Psoas muscle (tissue), 8 donors: Measurements from ENCODE around the gene CFAP92. TPM values are rescaled to one million over a fixed set of nuclear protein-coding genes. Genes with fewer than 3 reads are reported as not detected.
"Not testable (repeated sequence)": the region's sequence is repeated elsewhere in the genome, so short reads cannot be mapped to it uniquely, and the experiment has no call there.

Source experiments
- ATAC-seq, 4 donors: fragments of 200-7000 bp; cut with Tn5 transposase; one replicate each; pipeline ENCODE4 v1.9.1; 2020; ENCODE audit warnings: moderate library complexity in 3 of 4, mild to moderate bottlenecking in 2 of 4
- DNase-seq, 2 donors: peaks; one replicate each; pipeline ENCODE4 v3.0.0-alpha.2; 2020
- H3K27ac ChIP-seq: fragments of 200-600 bp; one replicate; pipeline ENCODE4 v1.8.0; 2022
- H3K27me3 ChIP-seq, 3 donors: fragments of 200-600 bp in 1 of 3; one replicate each; pipeline versions ENCODE4 v1.6.1 to v1.8.0; 2013 to 2022; ENCODE audit warnings: low read length in 2 of 3, mild to moderate bottlenecking in 2 of 3, moderate library complexity in 1 of 3; ENCODE audit not compliant: insufficient read depth in 3 of 3
- H3K36me3 ChIP-seq, 2 donors: fragments of 200-600 bp in 1 of 2; one replicate each; pipeline versions ENCODE4 v1.6.1 to v1.8.0; 2013 to 2022; ENCODE audit warnings: low read depth in 1 of 2, mild to moderate bottlenecking in 1 of 2, moderate library complexity in 1 of 2; ENCODE audit not compliant: insufficient read depth in 1 of 2
- H3K4me1 ChIP-seq: fragments of 200-600 bp; one replicate; pipeline ENCODE4 v1.8.0; 2022
- H3K4me3 ChIP-seq: fragments of 200-600 bp; one replicate; pipeline ENCODE4 v1.8.0; 2022; ENCODE audit warnings: mild to moderate bottlenecking
- H3K9me3 ChIP-seq: fragments of 200-600 bp; one replicate; pipeline ENCODE4 v1.8.0; 2022
- CTCF ChIP-seq: fragments of 200-600 bp; IDR thresholded peaks from one replicate; pipeline ENCODE4 v1.8.0; 2022; ENCODE audit warnings: antibody characterized with exemption
- WGBS, 3 donors: extraction: QIAGEN DNeasy Blood & Tissue Kit; methylation state at CpG; one replicate each; pipeline versions ENCODE4 v1.1.6 to v1.1.7; 2013; 5-methylcytosine and 5-hydroxymethylcytosine counted together
- intact Hi-C, 2 donors: fragments of 100-400 bp; cut with DNase I; formaldehyde crosslinking; loops; one replicate each; pipeline versions ENCODE4 v1.11.0 to v1.14.2; 2022
- polyA plus RNA-seq, 3 donors: library from polyadenylated mRNA; stranded (reverse); fragments of 200-250 nt; gene quantifications; one replicate each; pipeline ENCODE4 v1.2.3, GENCODE V29; 2013
- total RNA-seq, 4 donors: library from RNA; stranded (reverse); fragmentation: NEBNext Ultra II Directional in 2 of 4; extraction: Animal tissue kit (Norgen Biotek cat#: 25700) in 2 of 4; gene quantifications; one replicate each; pipeline versions ENCODE4 v1.2.1 to v1.2.4, GENCODE V29; 2021 to 2023
- donor health status: healthy with polysubstance abuse.
- donor health status: DM: no; HTN: no; CAD: no; lungs with moderate emphysema.
- donor health status: Bipolar disorder and iron deficiency.
- donor health status: healthy.
- donor health status: DM: yes; HTN: yes; CAD: no.
- donor health status: DM: no; HTN: no; CAD: no.
- donor health status: DM: no; HTN: no; CAD: no.
- donor health status: DM: yes; HTN: yes; CAD: no.

CFAP92 gene
- total and polyA plus RNA-seq, 7 donors, result 0.07 to 0.86 (median 0.15) TPM

- 41 to 64% (median 55%) methylated on average over 6 of the region's 6 CpGs for WGBS, 3 donors
- H3K4me3 ChIP-seq, result peak overlapping the region; percentile 93
- intact Hi-C loops, result no loop called here
- DNase-seq (no peak), ATAC-seq (peak in 2 of 4 donors; percentile 34 to 49)
- peaks cover 38% of the 10 kb centered on the region for H3K4me1 ChIP-seq
- H3K36me3 ChIP-seq, result peaks cover 4 to 31% of the 10 kb centered on the region in 2 donors
- H3K27me3 ChIP-seq, result no peaks in the 10 kb centered on the region
- H3K9me3 ChIP-seq, result no peaks in the 10 kb centered on the region
- H3K27ac ChIP-seq, result peak overlapping the region; percentile 97
- no peak for TF ChIP-seq CTCF
These were observed 112.3 kb downstream of the CFAP92 start for GRCh38 chr3:128881576-128881975.

- H3K27me3 ChIP-seq, intact Hi-C loops, H3K9me3 ChIP-seq, DNase-seq, ATAC-seq: not testable (repeated sequence)
- Histone ChIP-seq H3K36me3 (peaks cover 4 to 20% of the 10 kb centered on the region in 2 donors), H3K27ac (peak overlapping the region; percentile 97), H3K4me3 (peak overlapping the region; percentile 93), H3K4me1 (peaks cover 38% of the 10 kb centered on the region)
- WGBS, 3 donors, result 56 to 69% (median 67%) methylated on average over 12 of the region's 12 CpGs
These were observed 113.4 kb downstream of the CFAP92 start for GRCh38 chr3:128880455-128880854.

- WGBS, 3 donors, result 4 to 9% (median 5%) methylated on average over 6 of the region's 6 CpGs
- intact Hi-C loops, result loop anchor here (1.0 to 5.0 kb wide), 3 partner anchors 35 to 198 kb away; no protein-coding TSS in a partner anchor
- Histone ChIP-seq H3K27ac (peak overlapping the region; percentile 97), H3K9me3 (no peaks in the 10 kb centered on the region), H3K4me1 (peaks cover 40% of the 10 kb centered on the region), H3K4me3 (peak overlapping the region; percentile 93), H3K36me3 (peaks cover 4 to 16% of the 10 kb centered on the region in 2 donors), H3K27me3 (no peaks in the 10 kb centered on the region)
- TF ChIP-seq CTCF, result no peak
- no peak for DNase-seq
- ATAC-seq, result no peak
These were observed 113.9 kb downstream of the CFAP92 start for GRCh38 chr3:128879991-128880390.

GRCh38 chr3:128879125-128879969 lies 114.5 kb downstream of the CFAP92 start, which contains the start of gene ACAD9:
Gene ACAD9 (plus strand): TSS chr3:128879620. CDS start chr3:128879692, 72 bp downstream.
- no peaks in the 10 kb centered on the region for H3K27me3 ChIP-seq
- intact Hi-C loops, result loop anchor here (1.0 to 5.0 kb wide), 3 partner anchors 34 to 197 kb away; no protein-coding TSS in a partner anchor
- peaks cover 4 to 9% of the 10 kb centered on the region in 2 donors for H3K36me3 ChIP-seq
- H3K4me3 ChIP-seq, result peak within 1 kb of the TSS; percentile 93
- H3K27ac ChIP-seq, result peak within 1 kb of the TSS; percentile 97
- peak; percentile 97 to 99 for DNase-seq
- peak; percentile 91 to 96 (median 94) for ATAC-seq
- peaks cover 44% of the 10 kb centered on the region for H3K4me1 ChIP-seq
- 0 to 1% (median 0%) methylated on average over 64 to 65 of the region's 65 CpGs for WGBS, 3 donors
- no peaks in the 10 kb centered on the region for H3K9me3 ChIP-seq
- no peak for TF ChIP-seq CTCF

- Histone ChIP-seq H3K9me3 (no peaks in the 10 kb centered on the region), H3K4me1 (peaks cover 44% of the 10 kb centered on the region), H3K4me3 (peak overlapping the region; percentile 93), H3K27me3 (no peaks in the 10 kb centered on the region), H3K27ac (peak overlapping the region; percentile 97), H3K36me3 (peaks cover 2 to 4% of the 10 kb centered on the region in 2 donors)
- intact Hi-C loops, result loop anchor here (1.0 to 5.0 kb wide), 3 partner anchors 33 to 196 kb away; no protein-coding TSS in a partner anchor
- ATAC-seq (peak; percentile 26 to 58 (median 50)), DNase-seq (no peak)
- 0 to 1% (median 1%) methylated on average over 14 of the region's 14 CpGs for WGBS, 3 donors
- TF ChIP-seq CTCF, result no peak
These were observed 115.2 kb downstream of the CFAP92 start for GRCh38 chr3:128878556-128879124.
